Right atrium auricular region (tissue), 2 donors: ENCODE results near the gene DPYSL3. TPM values are rescaled to one million over a fixed set of nuclear protein-coding genes. Genes with fewer than 3 reads are reported as not detected.
"Not testable (repeated sequence)": the region's sequence is repeated elsewhere in the genome, so short reads cannot be mapped to it uniquely, and the experiment has no call there.

Experiments
- DNase-seq: peaks from one replicate; pipeline ENCODE4 v3.0.0-alpha.2; 2019; ENCODE audit warnings: low spot score
- H3K27ac ChIP-seq, 2 donors: fragments of 200-600 bp; sonication (generic); 1 replicate in 1 of 2; 2 replicates in 1 of 2; pipeline ENCODE4 v1.5.1; 2016 to 2019
- H3K27me3 ChIP-seq, 2 donors: fragments of 200-600 bp; sonication (generic); one replicate each; pipeline versions ENCODE4 v1.5.1 to v1.6.0; 2017 to 2019
- H3K36me3 ChIP-seq: fragments of 200-600 bp; sonication (generic); one replicate; pipeline ENCODE4 v1.5.1; 2016
- H3K4me1 ChIP-seq, 2 donors: fragments of 200-600 bp; sonication (generic); one replicate each; pipeline versions ENCODE4 v1.5.1 to v1.6.0; 2017 to 2019
- H3K4me3 ChIP-seq, 2 donors: fragments of 200-600 bp; sonication (generic); 1 replicate in 1 of 2; 2 replicates in 1 of 2; pipeline ENCODE4 v1.5.1; 2017 to 2019; ENCODE audit warnings: mild to moderate bottlenecking in 1 of 2, moderate library complexity in 1 of 2
- H3K9me3 ChIP-seq, 2 donors: fragments of 200-600 bp; sonication (generic); one replicate each; pipeline ENCODE4 v1.5.1; 2019
- total RNA-seq, 2 donors: library from RNA; depleted of rRNA; stranded (reverse); fragments of >200 nt; gene quantifications; one replicate each; pipeline ENCODE4 v1.1.0, GENCODE V29; 2016
- TF ChIP-seq, protein P1 (sequence below), 2 donors: fragments of 200-600 bp; sonication (generic); IDR thresholded peaks; one replicate each; pipeline ENCODE4 v1.5.1; 2019; ENCODE audit warnings: antibody characterized with exemption in 2 of 2

DPYSL3 gene
- total RNA-seq, 2 donors from 2014 or later: 45.3 to 56.2 TPM

DNA sequence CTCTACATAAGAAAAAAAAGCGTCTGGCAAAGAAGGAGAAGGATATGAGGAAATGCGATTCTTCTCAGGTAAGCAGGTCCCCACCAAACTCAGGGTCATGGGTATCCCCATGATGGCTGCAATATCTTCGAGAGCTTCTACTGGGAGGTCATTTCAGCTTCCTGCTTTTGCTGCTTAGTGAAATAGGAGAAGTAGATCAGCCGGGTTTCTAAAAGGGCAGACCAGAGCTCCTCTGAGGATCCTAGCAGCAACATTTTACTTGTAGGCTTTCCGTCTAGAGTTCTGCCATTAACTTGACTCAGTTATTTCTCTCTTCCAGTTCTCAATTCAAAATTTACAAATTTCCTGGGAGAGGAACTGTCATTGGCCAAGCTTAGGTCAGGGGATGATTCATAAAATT is 134.7 kb downstream of the DPYSL3 start:
- H3K36me3 ChIP-seq: no peaks in the 10 kb centered on the region
- H3K9me3 ChIP-seq: no peaks in the 10 kb centered on the region
- no peaks in the 10 kb centered on the region for H3K27me3 ChIP-seq
- no peak overlapping the region for H3K4me3 ChIP-seq
- TF ChIP-seq, protein P1, sequence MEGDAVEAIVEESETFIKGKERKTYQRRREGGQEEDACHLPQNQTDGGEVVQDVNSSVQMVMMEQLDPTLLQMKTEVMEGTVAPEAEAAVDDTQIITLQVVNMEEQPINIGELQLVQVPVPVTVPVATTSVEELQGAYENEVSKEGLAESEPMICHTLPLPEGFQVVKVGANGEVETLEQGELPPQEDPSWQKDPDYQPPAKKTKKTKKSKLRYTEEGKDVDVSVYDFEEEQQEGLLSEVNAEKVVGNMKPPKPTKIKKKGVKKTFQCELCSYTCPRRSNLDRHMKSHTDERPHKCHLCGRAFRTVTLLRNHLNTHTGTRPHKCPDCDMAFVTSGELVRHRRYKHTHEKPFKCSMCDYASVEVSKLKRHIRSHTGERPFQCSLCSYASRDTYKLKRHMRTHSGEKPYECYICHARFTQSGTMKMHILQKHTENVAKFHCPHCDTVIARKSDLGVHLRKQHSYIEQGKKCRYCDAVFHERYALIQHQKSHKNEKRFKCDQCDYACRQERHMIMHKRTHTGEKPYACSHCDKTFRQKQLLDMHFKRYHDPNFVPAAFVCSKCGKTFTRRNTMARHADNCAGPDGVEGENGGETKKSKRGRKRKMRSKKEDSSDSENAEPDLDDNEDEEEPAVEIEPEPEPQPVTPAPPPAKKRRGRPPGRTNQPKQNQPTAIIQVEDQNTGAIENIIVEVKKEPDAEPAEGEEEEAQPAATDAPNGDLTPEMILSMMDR (IDR thresholded peaks at IDR 0.05): no peak
- no peaks in the 10 kb centered on the region for H3K4me1 ChIP-seq
- no peak overlapping the region for H3K27ac ChIP-seq
- no peak for DNase-seq

DNA sequence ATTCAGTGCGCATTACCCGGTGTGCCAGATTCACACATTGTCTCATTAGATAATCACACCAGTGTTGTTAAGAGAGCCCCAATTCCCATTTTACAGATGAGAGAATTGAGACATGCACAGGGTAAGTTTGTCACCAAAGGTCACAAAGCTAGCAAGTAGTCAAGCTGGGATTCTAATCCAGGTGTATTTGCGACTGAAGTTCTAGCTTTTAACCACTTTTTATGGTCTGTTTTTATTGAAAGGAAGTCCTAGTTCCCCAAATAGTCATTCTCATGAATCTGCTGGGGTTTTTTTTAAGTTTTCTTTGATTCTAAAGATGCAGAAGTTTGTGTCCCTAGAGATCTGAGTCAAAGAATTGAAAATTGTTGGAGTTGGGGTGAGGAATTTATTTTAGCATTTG is 136.5 kb downstream of the DPYSL3 start:
- no peak for DNase-seq
- H3K4me1 ChIP-seq: no peaks in the 10 kb centered on the region
- H3K36me3 ChIP-seq: no peaks in the 10 kb centered on the region
- TF ChIP-seq, protein P1 (IDR thresholded peaks at IDR 0.05): no peak
- no peak overlapping the region for H3K27ac ChIP-seq
- no peaks in the 10 kb centered on the region for H3K27me3 ChIP-seq
- H3K4me3 ChIP-seq: no peak overlapping the region
- H3K9me3 ChIP-seq: no peaks in the 10 kb centered on the region

DNA sequence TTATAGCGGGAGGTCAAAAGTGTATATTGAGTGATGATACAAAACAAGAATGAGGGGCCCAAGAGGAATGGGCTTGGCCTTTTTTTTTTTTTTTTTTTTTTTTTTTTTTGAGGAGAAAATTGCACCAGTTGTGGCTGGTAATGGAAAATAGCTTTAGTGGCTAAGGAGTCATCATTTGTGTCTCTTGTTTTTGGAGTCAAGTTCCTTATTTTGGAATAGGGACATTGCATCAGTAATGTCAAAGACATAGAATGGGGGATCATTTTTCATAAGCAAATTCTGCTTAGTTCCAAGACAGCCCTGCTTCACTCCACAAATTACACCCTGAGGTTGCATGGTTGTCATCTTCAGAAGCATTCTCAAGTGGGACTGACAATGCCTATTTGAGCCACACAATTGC is 137.7 kb downstream of the DPYSL3 start:
- TF ChIP-seq, protein P1 (IDR thresholded peaks at IDR 0.05): no peak
- no peak for DNase-seq
- no peak overlapping the region for H3K27ac ChIP-seq
- H3K4me1 ChIP-seq: no peaks in the 10 kb centered on the region
- H3K36me3 ChIP-seq: no peaks in the 10 kb centered on the region
- H3K27me3 ChIP-seq: no peaks in the 10 kb centered on the region
- no peaks in the 10 kb centered on the region for H3K9me3 ChIP-seq
- H3K4me3 ChIP-seq: no peak overlapping the region

DNA sequence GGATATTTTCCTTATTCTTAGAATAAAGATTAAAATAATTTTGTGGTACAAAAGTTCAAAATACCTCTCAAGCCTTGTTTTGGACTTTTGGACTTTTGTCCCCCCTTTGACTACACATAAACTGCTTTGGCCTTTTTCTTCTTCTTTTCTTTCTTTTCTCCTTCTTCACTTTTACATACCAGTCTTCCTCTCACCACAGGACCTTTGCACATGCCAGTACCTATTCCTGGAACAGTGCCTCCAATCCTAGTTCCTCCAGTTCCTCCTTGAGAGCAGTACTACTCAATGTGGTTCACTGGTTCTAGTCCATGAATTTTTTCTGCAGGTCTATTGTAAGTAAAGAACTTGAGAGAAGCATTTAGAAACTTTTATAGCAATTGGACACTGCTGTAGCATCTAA is 138.6 kb downstream of the DPYSL3 start:
- DNase-seq: no peak
- Histone ChIP-seq H3K27ac (no peak overlapping the region), H3K27me3 (no peaks in the 10 kb centered on the region), H3K4me1 (no peaks in the 10 kb centered on the region), H3K4me3 (no peak overlapping the region), H3K9me3 (no peaks in the 10 kb centered on the region), H3K36me3 (no peaks in the 10 kb centered on the region)
- TF ChIP-seq, protein P1 (IDR thresholded peaks at IDR 0.05): no peak

DNA sequence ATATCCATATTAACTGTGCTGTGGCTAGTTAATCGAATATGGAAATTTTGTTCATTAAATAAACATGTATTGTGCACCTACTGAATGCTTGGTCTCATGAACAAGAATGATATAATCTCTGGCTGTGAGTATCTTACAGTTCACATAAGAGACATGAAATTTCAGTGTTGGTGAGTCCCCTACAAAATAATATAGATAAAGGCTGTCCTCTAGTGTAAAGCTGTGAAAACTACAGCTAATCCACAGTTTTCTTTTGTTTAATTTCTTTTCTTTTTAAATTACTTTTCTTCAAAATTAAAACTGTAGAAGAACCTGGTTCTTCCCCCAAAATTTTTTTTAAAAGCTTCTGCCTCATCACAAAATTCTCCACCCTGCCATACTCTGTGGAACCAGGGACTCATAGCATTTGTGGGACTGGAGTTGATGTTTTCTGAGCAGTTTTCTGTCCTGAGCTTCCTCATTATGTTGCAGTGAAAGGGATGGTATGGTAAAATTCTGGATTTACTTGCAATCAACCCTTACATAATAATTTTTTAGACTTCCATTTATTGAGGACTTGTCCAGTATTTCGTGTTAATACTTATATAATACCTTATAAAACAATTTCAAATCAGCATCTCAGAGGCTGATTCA is 140.0 kb downstream of the DPYSL3 start:
- TF ChIP-seq, protein P1 (IDR thresholded peaks at IDR 0.05): peak; percentile 53 to 79
- Histone ChIP-seq H3K4me3 (no peak overlapping the region), H3K36me3 (no peaks in the 10 kb centered on the region), H3K27me3 (no peaks in the 10 kb centered on the region), H3K4me1 (no peaks in the 10 kb centered on the region), H3K27ac (no peak overlapping the region), H3K9me3 (no peaks in the 10 kb centered on the region)
- DNase-seq: no peak

DNA sequence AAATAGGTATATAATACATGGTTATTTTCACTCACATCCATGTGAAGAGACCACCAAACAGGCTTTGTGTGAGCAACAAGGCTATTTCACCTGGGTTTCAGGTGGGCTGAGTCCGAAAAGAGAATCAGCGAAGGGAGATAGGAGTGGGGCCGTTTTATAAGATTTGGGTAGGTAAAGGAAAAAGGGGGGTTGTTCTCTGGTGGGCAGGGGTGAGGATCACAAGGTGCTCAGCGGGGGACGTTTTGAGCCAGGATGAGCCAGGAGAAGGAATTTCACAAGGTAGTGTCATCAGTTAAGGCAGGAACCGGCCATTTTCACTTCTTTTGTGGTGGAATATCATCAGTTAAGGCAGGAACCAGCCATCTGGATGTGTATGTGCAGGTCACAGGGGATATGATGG is 142.5 kb downstream of the DPYSL3 start:
- not testable (repeated sequence) for H3K36me3 ChIP-seq, H3K9me3 ChIP-seq, DNase-seq, H3K27me3 ChIP-seq, H3K4me1 ChIP-seq, H3K4me3 ChIP-seq, H3K27ac ChIP-seq
